ENCODE data around the gene DDAH1. TPM values are rescaled to one million over a fixed set of nuclear protein-coding genes. Genes with fewer than 3 reads are reported as not detected.

DDAH1 gene
- total RNA-seq, 1 experiment from 2014 or later = 7.9 TPM

- H3K27me3 Mint-ChIP-seq (ENCODE audit: insufficient read depth, unreplicated experiment) = no peaks in the 10 kb centered on the region
- POLR2A ChIA-PET = no interaction called here
- H3K9me3 Mint-ChIP-seq (ENCODE audit: unreplicated experiment) = no peaks in the 10 kb centered on the region
- H3K27ac Mint-ChIP-seq (ENCODE audit: low read depth, unreplicated experiment) = no peak overlapping the region
- H3K36me3 Mint-ChIP-seq (ENCODE audit: insufficient read depth, unreplicated experiment) = no peaks in the 10 kb centered on the region
- no peak overlapping the region for H3K4me3 Mint-ChIP-seq (ENCODE audit: unreplicated experiment)
- CTCF ChIA-PET = no interaction called here
- H3K4me1 Mint-ChIP-seq (ENCODE audit: insufficient read depth, unreplicated experiment) = no peaks in the 10 kb centered on the region
- BruUV-seq (replicated peaks) = no TSS peak
- TF ChIP-seq, protein P1, sequence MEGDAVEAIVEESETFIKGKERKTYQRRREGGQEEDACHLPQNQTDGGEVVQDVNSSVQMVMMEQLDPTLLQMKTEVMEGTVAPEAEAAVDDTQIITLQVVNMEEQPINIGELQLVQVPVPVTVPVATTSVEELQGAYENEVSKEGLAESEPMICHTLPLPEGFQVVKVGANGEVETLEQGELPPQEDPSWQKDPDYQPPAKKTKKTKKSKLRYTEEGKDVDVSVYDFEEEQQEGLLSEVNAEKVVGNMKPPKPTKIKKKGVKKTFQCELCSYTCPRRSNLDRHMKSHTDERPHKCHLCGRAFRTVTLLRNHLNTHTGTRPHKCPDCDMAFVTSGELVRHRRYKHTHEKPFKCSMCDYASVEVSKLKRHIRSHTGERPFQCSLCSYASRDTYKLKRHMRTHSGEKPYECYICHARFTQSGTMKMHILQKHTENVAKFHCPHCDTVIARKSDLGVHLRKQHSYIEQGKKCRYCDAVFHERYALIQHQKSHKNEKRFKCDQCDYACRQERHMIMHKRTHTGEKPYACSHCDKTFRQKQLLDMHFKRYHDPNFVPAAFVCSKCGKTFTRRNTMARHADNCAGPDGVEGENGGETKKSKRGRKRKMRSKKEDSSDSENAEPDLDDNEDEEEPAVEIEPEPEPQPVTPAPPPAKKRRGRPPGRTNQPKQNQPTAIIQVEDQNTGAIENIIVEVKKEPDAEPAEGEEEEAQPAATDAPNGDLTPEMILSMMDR (IDR thresholded peaks at IDR 0.05; ENCODE audit: unreplicated experiment) = no peak
- DNase-seq (ENCODE audit: unreplicated experiment) = no peak
- intact Hi-C loops (cut with micrococcal nuclease) = no loop called here
These were observed 24.3 kb downstream of the DDAH1 start for GRCh38 chr1:85440612-85441011.

DNA sequence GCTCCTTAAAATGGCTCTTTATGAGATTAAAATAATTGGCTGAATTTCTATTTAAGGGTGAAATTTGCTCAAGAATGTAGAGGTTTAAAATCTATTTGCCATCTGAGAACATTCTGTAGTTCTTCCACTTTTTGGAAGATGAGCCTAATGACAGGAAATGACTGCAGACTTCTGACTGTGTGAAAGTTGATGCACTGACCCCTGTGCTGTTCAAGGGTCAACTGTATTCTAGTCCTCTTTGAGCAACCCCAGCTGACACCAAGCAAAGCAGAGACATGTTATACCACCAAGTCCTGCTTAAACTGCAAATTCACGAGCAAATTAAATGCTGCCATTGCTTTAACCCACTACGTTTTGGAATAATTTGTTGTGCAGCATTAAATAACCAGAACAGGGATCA, 26.6 kb downstream of the DDAH1 start:
- ChIA-PET CTCF (no interaction called here), POLR2A (no interaction called here)
- Mint-ChIP-seq H3K4me1 (ENCODE audit: insufficient read depth, unreplicated experiment) (no peaks in the 10 kb centered on the region), H3K9me3 (ENCODE audit: unreplicated experiment) (no peaks in the 10 kb centered on the region), H3K27ac (ENCODE audit: low read depth, unreplicated experiment) (no peak overlapping the region), H3K36me3 (ENCODE audit: insufficient read depth, unreplicated experiment) (no peaks in the 10 kb centered on the region), H3K27me3 (ENCODE audit: insufficient read depth, unreplicated experiment) (no peaks in the 10 kb centered on the region), H3K4me3 (ENCODE audit: unreplicated experiment) (no peak overlapping the region)
- no TSS peak for BruUV-seq (replicated peaks)
- TF ChIP-seq, protein P1 (IDR thresholded peaks at IDR 0.05; ENCODE audit: unreplicated experiment) = no peak
- intact Hi-C loops (cut with micrococcal nuclease) = no loop called here
- DNase-seq (ENCODE audit: unreplicated experiment) = no peak

GRCh38 chr1:85437139-85437538, 27.8 kb downstream of the DDAH1 start:
- Mint-ChIP-seq H3K4me3 (ENCODE audit: unreplicated experiment) (no peak overlapping the region), H3K36me3 (ENCODE audit: insufficient read depth, unreplicated experiment) (no peaks in the 10 kb centered on the region), H3K27me3 (ENCODE audit: insufficient read depth, unreplicated experiment) (no peaks in the 10 kb centered on the region), H3K27ac (ENCODE audit: low read depth, unreplicated experiment) (no peak overlapping the region), H3K9me3 (ENCODE audit: unreplicated experiment) (no peaks in the 10 kb centered on the region), H3K4me1 (ENCODE audit: insufficient read depth, unreplicated experiment) (no peaks in the 10 kb centered on the region)
- BruUV-seq (replicated peaks) = no TSS peak
- no peak for DNase-seq (ENCODE audit: unreplicated experiment)
- POLR2A ChIA-PET = no interaction called here
- CTCF ChIA-PET = no interaction called here
- TF ChIP-seq, protein P1 (IDR thresholded peaks at IDR 0.05; ENCODE audit: unreplicated experiment) = no peak
- intact Hi-C loops (cut with micrococcal nuclease) = no loop called here

DNA sequence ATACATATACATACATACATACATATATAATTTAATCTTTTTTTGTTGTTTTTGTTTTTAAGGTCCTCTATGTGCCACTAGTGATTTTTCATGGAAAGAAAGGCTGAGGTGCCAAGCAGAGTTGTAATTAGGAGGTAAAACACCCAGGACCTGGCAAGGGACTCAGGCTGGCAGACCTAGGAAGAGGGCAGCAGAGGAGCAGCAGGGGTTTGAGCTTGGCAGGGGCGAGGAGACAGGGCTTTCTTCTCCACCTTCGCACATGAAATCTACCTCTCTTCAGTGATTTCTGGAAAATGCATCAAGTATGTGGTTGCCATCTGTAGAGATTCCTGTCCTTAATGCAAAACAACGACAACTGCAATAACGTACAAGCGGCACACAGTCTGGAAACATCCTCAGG, 31.9 kb downstream of the DDAH1 start:
- Mint-ChIP-seq H3K27ac (ENCODE audit: low read depth, unreplicated experiment) (no peak overlapping the region), H3K36me3 (ENCODE audit: insufficient read depth, unreplicated experiment) (no peaks in the 10 kb centered on the region), H3K9me3 (ENCODE audit: unreplicated experiment) (peaks cover 14% of the 10 kb centered on the region), H3K4me3 (ENCODE audit: unreplicated experiment) (no peak overlapping the region), H3K4me1 (ENCODE audit: insufficient read depth, unreplicated experiment) (no peaks in the 10 kb centered on the region), H3K27me3 (ENCODE audit: insufficient read depth, unreplicated experiment) (no peaks in the 10 kb centered on the region)
- POLR2A ChIA-PET = interaction anchor here (0.9 kb wide), 1 partner anchor 19 kb away, joined by 3 read pairs; no protein-coding TSS in a partner anchor
- BruUV-seq (replicated peaks) = no TSS peak
- DNase-seq (ENCODE audit: unreplicated experiment) = no peak
- TF ChIP-seq, protein P1 (IDR thresholded peaks at IDR 0.05; ENCODE audit: unreplicated experiment) = no peak
- CTCF ChIA-PET = interaction anchor here (1.0 kb wide), 1 partner anchor 259 kb away, joined by 3 read pairs; no protein-coding TSS in a partner anchor
- intact Hi-C loops (cut with micrococcal nuclease) = no loop called here
